ENCODE measurements around the gene NRGN. TPM values are rescaled to one million over a fixed set of nuclear protein-coding genes. Genes with fewer than 3 reads are reported as not detected.

NRGN gene
- total and polyA plus RNA-seq, 12 donors = 0.89 to 10.9 (median 3.7) TPM; not detected in 2

GRCh38 chr11:124779568-124779967 is 39.8 kb downstream of the NRGN start:
- Histone ChIP-seq H3K4me3 (no peak overlapping the region), H3K36me3 (replicated peaks in 1 of 2) (no peaks in the 10 kb centered on the region), H3K27ac (no peak overlapping the region), H3K27me3 (no peaks in the 10 kb centered on the region), H3K4me1 (replicated peaks in 1 of 2) (no peaks in the 10 kb centered on the region), H3K9me3 (replicated peaks in 1 of 3) (no peaks in the 10 kb centered on the region)
- TF ChIP-seq POLR2A (IDR thresholded peaks at IDR 0.05) (no peak), CTCF (IDR thresholded peaks at IDR 0.05) (no peak)
- WGBS, 4 donors = 50 to 59% (median 55%) methylated on average over 1 of the region's 1 CpG
- no peak for DNase-seq
- intact Hi-C loops (cut with DNase I) = no loop called here

GRCh38 chr11:124783002-124783401 is 43.3 kb downstream of the NRGN start:
- intact Hi-C loops (cut with DNase I) = no loop called here
- no peak for TF ChIP-seq POLR2A (IDR thresholded peaks at IDR 0.05)
- no peak for TF ChIP-seq CTCF (IDR thresholded peaks at IDR 0.05)
- no peaks in the 10 kb centered on the region for H3K27me3 ChIP-seq
- no peak overlapping the region for H3K4me3 ChIP-seq
- H3K36me3 ChIP-seq (replicated peaks in 1 of 2) = no peaks in the 10 kb centered on the region
- no peak overlapping the region for H3K27ac ChIP-seq
- 96 to 98% (median 96%) methylated on average over 3 to 4 of the region's 4 CpGs for WGBS, 4 donors
- H3K9me3 ChIP-seq (replicated peaks in 1 of 3) = no peaks in the 10 kb centered on the region
- H3K4me1 ChIP-seq (replicated peaks in 1 of 2) = no peaks in the 10 kb centered on the region
- DNase-seq = no peak

- Histone ChIP-seq H3K9me3 (replicated peaks in 1 of 3) (no peaks in the 10 kb centered on the region), H3K36me3 (replicated peaks in 1 of 2) (no peaks in the 10 kb centered on the region), H3K4me1 (replicated peaks in 1 of 2) (no peaks in the 10 kb centered on the region), H3K27me3 (no peaks in the 10 kb centered on the region), H3K4me3 (no peak overlapping the region), H3K27ac (no peak overlapping the region)
- no peak for TF ChIP-seq CTCF (IDR thresholded peaks at IDR 0.05)
- no peak for TF ChIP-seq POLR2A (IDR thresholded peaks at IDR 0.05)
- DNase-seq = no peak
- 99 to 100% (median 100%) methylated on average over 2 of the region's 2 CpGs for WGBS, 4 donors
- intact Hi-C loops (cut with DNase I) = no loop called here
Observed at GRCh38 chr11:124784051-124784450, 44.3 kb downstream of the NRGN start.

- no peaks in the 10 kb centered on the region for H3K9me3 ChIP-seq (replicated peaks in 1 of 3)
- DNase-seq = no peak
- H3K4me3 ChIP-seq = no peak overlapping the region
- intact Hi-C loops (cut with DNase I) = no loop called here
- no peaks in the 10 kb centered on the region for H3K27me3 ChIP-seq
- no peak for TF ChIP-seq POLR2A (IDR thresholded peaks at IDR 0.05)
- no peak for TF ChIP-seq CTCF (IDR thresholded peaks at IDR 0.05)
- no peaks in the 10 kb centered on the region for H3K36me3 ChIP-seq (replicated peaks in 1 of 2)
- H3K4me1 ChIP-seq (replicated peaks in 1 of 2) = no peaks in the 10 kb centered on the region
- H3K27ac ChIP-seq = no peak overlapping the region
Observed at GRCh38 chr11:124788521-124788920, 48.8 kb downstream of the NRGN start.
